Measurements from ENCODE around the gene FCN2. TPM values are rescaled to one million over a fixed set of nuclear protein-coding genes. Genes with fewer than 3 reads are reported as not detected.

FCN2 gene
- total and polyA plus RNA-seq, 2 experiments from 2014 or later: not detected

DNA sequence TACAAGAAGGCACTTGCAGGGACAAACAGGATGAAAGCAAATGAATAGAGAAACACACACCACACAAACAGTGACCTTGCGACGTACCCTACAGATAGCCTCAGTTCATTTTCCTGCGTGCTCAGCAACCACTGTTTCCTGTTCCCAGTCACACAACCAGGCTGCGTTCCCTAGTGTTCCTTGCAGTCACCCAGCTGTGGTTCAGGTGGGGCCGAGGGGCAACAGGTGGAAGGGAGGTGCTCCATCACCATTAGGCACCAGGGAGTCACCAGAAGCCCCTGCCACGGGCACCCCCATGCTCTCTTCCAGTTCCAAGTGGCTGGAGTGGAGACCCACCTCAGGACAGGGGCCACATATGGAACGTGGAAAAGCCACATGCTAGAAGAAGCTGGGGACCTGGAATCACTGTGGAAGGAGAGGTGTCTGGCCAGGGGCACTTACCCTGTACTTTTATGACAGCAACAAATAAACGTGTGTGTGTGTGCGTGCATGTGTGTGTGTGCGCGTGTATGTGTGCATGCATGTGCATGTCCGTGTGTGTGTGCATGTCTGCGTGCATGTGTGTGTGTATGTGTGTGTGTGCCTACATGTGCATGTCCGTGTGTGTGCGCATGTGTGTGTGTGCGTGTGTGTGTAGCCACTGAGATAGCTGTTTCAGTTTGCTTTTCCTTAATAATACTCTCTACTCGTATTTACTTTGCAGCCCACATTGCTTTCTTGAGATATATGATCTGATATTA, 18.8 kb upstream of the FCN2 start:
- Histone ChIP-seq H3K9me3 (ENCODE audit: low read depth) (no peaks in the 10 kb centered on the region), H3K79me2 (no peaks in the 10 kb centered on the region), H3K4me2 (no peak overlapping the region), H2AFZ (no peak overlapping the region), H3K27me3 (no peaks in the 10 kb centered on the region), H3K9me2 (replicated peaks; ENCODE audit: insufficient read depth) (no peaks in the 10 kb centered on the region), H3K27ac (no peak overlapping the region), H4K20me1 (ENCODE audit: insufficient read depth, poor library complexity, severe bottlenecking) (no peaks in the 10 kb centered on the region), H3K4me3 (no peak overlapping the region), H3K36me3 (replicated peaks; ENCODE audit: insufficient read depth, low read depth) (no peaks in the 10 kb centered on the region), H3K4me1 (ENCODE audit: insufficient read depth) (no peaks in the 10 kb centered on the region)
- TF ChIP-seq CTCF (IDR thresholded peaks at IDR 0.05; ENCODE audit: poor library complexity): no peak
- no peak for TF ChIP-seq EZH2 (IDR thresholded peaks at IDR 0.05; ENCODE audit: borderline replicate concordance)
- no peak for TF ChIP-seq EZH2phosphoT487 (IDR thresholded peaks at IDR 0.05; ENCODE audit: low read depth, severe bottlenecking, unreplicated experiment)
- no peak for DNase-seq (ENCODE audit: low spot score)
- 90% methylated on average over 17 of the region's 17 CpGs for WGBS (ENCODE audit: low lambda C conversion rate, missing lambda C conversion rate)

DNA sequence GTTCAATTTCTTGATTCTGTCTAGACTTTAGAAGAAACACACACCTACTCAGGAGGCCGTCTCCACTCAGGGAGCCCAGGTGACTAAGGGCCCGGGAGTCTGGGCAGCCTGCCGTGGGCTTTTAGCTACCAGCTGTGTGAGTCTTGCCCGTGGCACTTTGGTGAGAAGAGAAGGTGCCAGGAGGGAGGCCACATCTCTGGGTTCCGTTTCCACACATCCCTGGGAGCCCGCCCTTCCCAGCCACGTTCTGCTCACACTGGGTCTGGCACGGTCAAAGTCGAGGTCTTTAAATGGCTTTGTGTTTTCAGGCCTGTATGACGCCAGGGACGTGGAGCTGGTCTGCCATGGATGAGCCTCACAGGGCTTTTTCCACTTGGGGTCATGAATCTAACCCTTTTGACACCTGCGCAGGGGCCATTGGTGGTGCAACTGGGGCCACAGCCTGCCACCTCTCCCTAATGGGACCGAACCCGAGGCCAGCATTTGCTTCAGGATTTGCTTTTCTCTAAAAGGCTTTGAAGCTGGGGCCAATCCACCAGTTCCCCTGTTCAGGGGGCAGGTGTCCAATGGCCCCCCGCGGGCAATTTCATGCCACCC, 17.2 kb upstream of the FCN2 start:
- H3K4me1 ChIP-seq (ENCODE audit: insufficient read depth): no peaks in the 10 kb centered on the region
- H2AFZ ChIP-seq: no peak overlapping the region
- no peak for DNase-seq (ENCODE audit: low spot score)
- no peaks in the 10 kb centered on the region for H3K27me3 ChIP-seq
- no peaks in the 10 kb centered on the region for H3K9me2 ChIP-seq (replicated peaks; ENCODE audit: insufficient read depth)
- no peak overlapping the region for H3K4me2 ChIP-seq
- WGBS (ENCODE audit: low lambda C conversion rate, missing lambda C conversion rate): 82% methylated on average over 14 of the region's 16 CpGs
- H3K27ac ChIP-seq: no peak overlapping the region
- H3K79me2 ChIP-seq: no peaks in the 10 kb centered on the region
- no peaks in the 10 kb centered on the region for H3K9me3 ChIP-seq (ENCODE audit: low read depth)
- no peaks in the 10 kb centered on the region for H4K20me1 ChIP-seq (ENCODE audit: insufficient read depth, poor library complexity, severe bottlenecking)
- no peak for TF ChIP-seq EZH2 (IDR thresholded peaks at IDR 0.05; ENCODE audit: borderline replicate concordance)
- no peak for TF ChIP-seq CTCF (IDR thresholded peaks at IDR 0.05; ENCODE audit: poor library complexity)
- no peak for TF ChIP-seq EZH2phosphoT487 (IDR thresholded peaks at IDR 0.05; ENCODE audit: low read depth, severe bottlenecking, unreplicated experiment)
- no peak overlapping the region for H3K4me3 ChIP-seq
- H3K36me3 ChIP-seq (replicated peaks; ENCODE audit: insufficient read depth, low read depth): no peaks in the 10 kb centered on the region

DNA sequence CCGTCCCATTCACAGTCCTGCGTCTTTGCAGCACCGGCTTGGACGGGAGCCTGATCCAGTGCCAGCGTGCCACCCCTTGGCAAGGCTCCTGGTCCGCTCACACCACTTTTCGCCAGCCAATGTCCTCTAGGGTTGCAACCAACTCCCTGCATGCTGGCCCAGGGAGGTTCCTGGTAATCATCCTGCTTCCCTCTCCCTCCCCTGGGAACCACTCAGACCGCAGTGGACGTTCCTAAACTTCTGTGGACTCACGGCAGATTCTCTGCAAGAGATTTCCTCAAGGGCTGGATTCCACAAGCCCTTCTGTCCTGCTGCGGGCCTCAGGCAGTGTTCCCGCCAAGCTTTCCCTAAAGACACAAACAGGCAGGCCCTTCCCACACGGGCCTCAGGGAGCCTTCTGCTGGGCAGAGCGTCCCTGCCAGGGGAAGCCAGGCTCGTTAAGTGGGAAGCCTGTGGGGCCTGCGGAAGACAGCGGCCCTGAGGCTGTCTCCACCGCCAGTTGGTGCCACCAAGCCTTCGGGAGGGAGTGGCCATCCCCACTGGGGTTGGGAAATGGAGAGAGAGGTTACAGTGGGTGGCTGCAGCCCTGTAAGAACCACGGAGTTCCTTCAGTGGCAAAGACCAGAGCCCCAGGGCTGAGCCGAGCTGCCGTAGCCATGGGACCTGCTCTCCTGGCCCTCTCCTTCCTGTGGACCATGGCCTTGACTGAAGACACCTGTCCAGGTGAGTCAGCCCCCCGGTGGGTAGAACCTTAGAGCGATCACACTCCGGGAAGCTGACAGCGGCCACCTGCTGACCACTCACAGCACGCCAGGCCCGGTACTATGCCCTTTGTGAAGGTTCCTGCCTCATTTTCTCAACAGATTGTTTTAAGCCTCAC, 16.4 kb upstream of the FCN2 start:
- WGBS (ENCODE audit: low lambda C conversion rate, missing lambda C conversion rate): 85% methylated on average over 28 of the region's 28 CpGs

More for the DNA sequence above, 16.4 kb upstream of the FCN2 start:
- Histone ChIP-seq H3K27ac (no peak overlapping the region), H3K4me3 (no peak overlapping the region), H3K9me3 (ENCODE audit: low read depth) (no peaks in the 10 kb centered on the region), H3K4me1 (ENCODE audit: insufficient read depth) (no peaks in the 10 kb centered on the region), H3K4me2 (no peak overlapping the region), H3K9me2 (replicated peaks; ENCODE audit: insufficient read depth) (no peaks in the 10 kb centered on the region), H3K27me3 (no peaks in the 10 kb centered on the region), H3K36me3 (replicated peaks; ENCODE audit: insufficient read depth, low read depth) (no peaks in the 10 kb centered on the region), H3K79me2 (no peaks in the 10 kb centered on the region), H2AFZ (no peak overlapping the region), H4K20me1 (ENCODE audit: insufficient read depth, poor library complexity, severe bottlenecking) (no peaks in the 10 kb centered on the region)
- no peak for TF ChIP-seq CTCF (IDR thresholded peaks at IDR 0.05; ENCODE audit: poor library complexity)
- TF ChIP-seq EZH2 (IDR thresholded peaks at IDR 0.05; ENCODE audit: borderline replicate concordance): no peak
- no peak for TF ChIP-seq EZH2phosphoT487 (IDR thresholded peaks at IDR 0.05; ENCODE audit: low read depth, severe bottlenecking, unreplicated experiment)
- no peak for DNase-seq (ENCODE audit: low spot score)

Measured in hepatocyte (in vitro differentiated cells).